ENCODE measurements around the gene IL7R. TPM values are rescaled to one million over a fixed set of nuclear protein-coding genes. Genes with fewer than 3 reads are reported as not detected.

Gene IL7R
- total and polyA plus RNA-seq, 2 of the 13 experiments (the other 11 are each of a cell fraction or from before 2014, with no cell fraction given): not detected

DNA sequence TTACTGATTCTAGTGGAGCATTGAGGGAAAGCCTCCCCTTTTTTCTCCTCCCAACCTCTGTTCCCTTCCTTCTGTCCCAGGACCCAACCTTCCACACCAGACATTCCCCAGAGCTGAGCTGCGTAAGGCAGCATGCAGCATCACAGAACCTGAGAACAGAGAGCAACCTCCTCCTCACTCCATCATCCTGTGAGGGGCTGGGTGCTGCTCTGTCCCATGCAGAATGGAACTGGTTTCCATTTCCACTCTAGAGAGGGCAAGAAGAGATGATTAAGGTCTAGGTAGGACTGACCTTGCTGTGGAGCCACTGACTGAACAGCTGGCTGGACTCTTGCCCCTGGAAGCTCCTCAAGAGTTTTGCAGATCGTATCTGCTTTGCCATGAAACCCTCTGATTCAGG lies 30.1 kb upstream of the IL7R start:
- H3K27me3 ChIP-seq (ENCODE audit: control insufficient read depth in 1 of 2, insufficient read depth in 2 of 2, low read length in 2 of 2): peaks cover 0 to 5% of the 10 kb centered on the region in 2 experiments; a peak in 2 of 5 replicates
- no peak overlapping the region for H3K9ac ChIP-seq (ENCODE audit: insufficient read depth, low read depth, low read length)
- WGBS (ENCODE audit: low lambda C conversion rate): 17% methylated on average over 2 of the region's 2 CpGs
- CTCF ChIA-PET (ENCODE audit: low intra/inter-chr PET ratio, low total read pairs): no interaction called here
- POLR2A ChIA-PET: no interaction called here
- no peak overlapping the region for H2AFZ ChIP-seq (ENCODE audit: low read length)
- ATAC-seq: no peak
- no peak overlapping the region for H3K4me3 ChIP-seq (replicated peaks in 1 of 3; ENCODE audit: insufficient read depth in 1 of 3, low read depth in 2 of 3, low read length in 3 of 3)
- H3K36me3 ChIP-seq (replicated peaks in 1 of 2; ENCODE audit: control insufficient read depth in 1 of 2, insufficient read depth in 2 of 2, low read length in 2 of 2): no peaks in the 10 kb centered on the region
- H3K4me2 ChIP-seq (ENCODE audit: low read depth, low read length): no peak overlapping the region
- in situ Hi-C loops (cut with HindIII; ENCODE audit: extremely low pct_ligation_motif_present, low pct_unique_long_range_greater_than_20kb) (no loop called here), intact Hi-C loops (cut with micrococcal nuclease; ENCODE audit: unreplicated experiment) (no loop called here)
- no peaks in the 10 kb centered on the region for H3K4me1 ChIP-seq (ENCODE audit: insufficient read depth, low read length)
- no peaks in the 10 kb centered on the region for H4K20me1 ChIP-seq (ENCODE audit: insufficient read depth, low read length)
- H3K9me3 ChIP-seq (ENCODE audit: low read length): no peaks in the 10 kb centered on the region
- H3K27ac ChIP-seq (ENCODE audit: extremely low read length, insufficient read depth, low read length): no peak overlapping the region
- DNase-seq (ENCODE audit: low spot score): no peak
- H3K79me2 ChIP-seq (ENCODE audit: insufficient read depth, low read length): no peaks in the 10 kb centered on the region
- no TSS peak for BruUV-seq (replicated peaks)
- no peak for FAIRE-seq
- no peak for TF ChIP-seq RBM22 (optimal IDR thresholded peaks at IDR 0.05; ENCODE audit: low read length)
- TF ChIP-seq ZNF136 (CRISPR knock-in tag; IDR thresholded peaks at IDR 0.05; ENCODE audit: low read depth): no peak
- TF ChIP-seq SMARCE1 (IDR thresholded peaks at IDR 0.05; ENCODE audit: borderline replicate concordance): no peak
- no peak for TF ChIP-seq RARG (CRISPR knock-in tag; IDR thresholded peaks at IDR 0.05; ENCODE audit: low read depth)
- TF ChIP-seq, protein P1, sequence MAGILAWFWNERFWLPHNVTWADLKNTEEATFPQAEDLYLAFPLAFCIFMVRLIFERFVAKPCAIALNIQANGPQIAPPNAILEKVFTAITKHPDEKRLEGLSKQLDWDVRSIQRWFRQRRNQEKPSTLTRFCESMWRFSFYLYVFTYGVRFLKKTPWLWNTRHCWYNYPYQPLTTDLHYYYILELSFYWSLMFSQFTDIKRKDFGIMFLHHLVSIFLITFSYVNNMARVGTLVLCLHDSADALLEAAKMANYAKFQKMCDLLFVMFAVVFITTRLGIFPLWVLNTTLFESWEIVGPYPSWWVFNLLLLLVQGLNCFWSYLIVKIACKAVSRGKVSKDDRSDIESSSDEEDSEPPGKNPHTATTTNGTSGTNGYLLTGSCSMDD (CRISPR knock-in tag; IDR thresholded peaks at IDR 0.05): no peak
- TF ChIP-seq EP300 (IDR thresholded peaks at IDR 0.05; ENCODE audit: low read depth in 2 of 2, low read length in 2 of 2): no peak
- no peak for TF ChIP-seq EP300 (CRISPR knock-in tag; IDR thresholded peaks at IDR 0.05; ENCODE audit: borderline replicate concordance)
- no peak for TF ChIP-seq ETV6 (CRISPR knock-in tag; conservative IDR thresholded peaks at IDR 0.05)
- TF ChIP-seq, protein P2, sequence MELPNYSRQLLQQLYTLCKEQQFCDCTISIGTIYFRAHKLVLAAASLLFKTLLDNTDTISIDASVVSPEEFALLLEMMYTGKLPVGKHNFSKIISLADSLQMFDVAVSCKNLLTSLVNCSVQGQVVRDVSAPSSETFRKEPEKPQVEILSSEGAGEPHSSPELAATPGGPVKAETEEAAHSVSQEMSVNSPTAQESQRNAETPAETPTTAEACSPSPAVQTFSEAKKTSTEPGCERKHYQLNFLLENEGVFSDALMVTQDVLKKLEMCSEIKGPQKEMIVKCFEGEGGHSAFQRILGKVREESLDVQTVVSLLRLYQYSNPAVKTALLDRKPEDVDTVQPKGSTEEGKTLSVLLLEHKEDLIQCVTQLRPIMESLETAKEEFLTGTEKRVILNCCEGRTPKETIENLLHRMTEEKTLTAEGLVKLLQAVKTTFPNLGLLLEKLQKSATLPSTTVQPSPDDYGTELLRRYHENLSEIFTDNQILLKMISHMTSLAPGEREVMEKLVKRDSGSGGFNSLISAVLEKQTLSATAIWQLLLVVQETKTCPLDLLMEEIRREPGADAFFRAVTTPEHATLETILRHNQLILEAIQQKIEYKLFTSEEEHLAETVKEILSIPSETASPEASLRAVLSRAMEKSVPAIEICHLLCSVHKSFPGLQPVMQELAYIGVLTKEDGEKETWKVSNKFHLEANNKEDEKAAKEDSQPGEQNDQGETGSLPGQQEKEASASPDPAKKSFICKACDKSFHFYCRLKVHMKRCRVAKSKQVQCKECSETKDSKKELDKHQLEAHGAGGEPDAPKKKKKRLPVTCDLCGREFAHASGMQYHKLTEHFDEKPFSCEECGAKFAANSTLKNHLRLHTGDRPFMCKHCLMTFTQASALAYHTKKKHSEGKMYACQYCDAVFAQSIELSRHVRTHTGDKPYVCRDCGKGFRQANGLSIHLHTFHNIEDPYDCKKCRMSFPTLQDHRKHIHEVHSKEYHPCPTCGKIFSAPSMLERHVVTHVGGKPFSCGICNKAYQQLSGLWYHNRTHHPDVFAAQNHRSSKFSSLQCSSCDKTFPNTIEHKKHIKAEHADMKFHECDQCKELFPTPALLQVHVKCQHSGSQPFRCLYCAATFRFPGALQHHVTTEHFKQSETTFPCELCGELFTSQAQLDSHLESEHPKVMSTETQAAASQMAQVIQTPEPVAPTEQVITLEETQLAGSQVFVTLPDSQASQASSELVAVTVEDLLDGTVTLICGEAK (IDR thresholded peaks at IDR 0.05): no peak
- TF ChIP-seq, protein P2 (CRISPR knock-in tag; IDR thresholded peaks at IDR 0.05): no peak
- TF ChIP-seq, protein P3, sequence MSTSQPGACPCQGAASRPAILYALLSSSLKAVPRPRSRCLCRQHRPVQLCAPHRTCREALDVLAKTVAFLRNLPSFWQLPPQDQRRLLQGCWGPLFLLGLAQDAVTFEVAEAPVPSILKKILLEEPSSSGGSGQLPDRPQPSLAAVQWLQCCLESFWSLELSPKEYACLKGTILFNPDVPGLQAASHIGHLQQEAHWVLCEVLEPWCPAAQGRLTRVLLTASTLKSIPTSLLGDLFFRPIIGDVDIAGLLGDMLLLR (CRISPR knock-in tag; IDR thresholded peaks at IDR 0.05): no peak
- no peak for TF ChIP-seq SRY (CRISPR knock-in tag; IDR thresholded peaks at IDR 0.05)
- TF ChIP-seq LCORL (IDR thresholded peaks at IDR 0.05): no peak
- no peak for TF ChIP-seq LCORL (CRISPR knock-in tag; IDR thresholded peaks at IDR 0.05)
- TF ChIP-seq ZNF501 (CRISPR knock-in tag; IDR thresholded peaks at IDR 0.05): no peak
- TF ChIP-seq ZNF350 (CRISPR knock-in tag; IDR thresholded peaks at IDR 0.05; ENCODE audit: borderline replicate concordance, low read depth): no peak
- no peak for TF ChIP-seq RFXAP (CRISPR knock-in tag; IDR thresholded peaks at IDR 0.05; ENCODE audit: borderline replicate concordance)

Measured in HepG2 (cell line).